ENCODE results near the gene SLC37A4.

SLC37A4 gene

GRCh38 chr11:119025541-119025940 is 5.1 kb downstream of the SLC37A4 start:
- TF ChIP-seq ZFX (IDR thresholded peaks at IDR 0.05; ENCODE audit: borderline replicate concordance): no peak
- TF ChIP-seq CTCF (IDR thresholded peaks at IDR 0.05): no peak
- no peak overlapping the region for H3K27ac ChIP-seq

- H3K27ac ChIP-seq: no peak overlapping the region
- no peak for TF ChIP-seq ZFX (IDR thresholded peaks at IDR 0.05; ENCODE audit: borderline replicate concordance)
- no peak for TF ChIP-seq CTCF (IDR thresholded peaks at IDR 0.05)
Observed at GRCh38 chr11:119025099-119025473, 5.6 kb downstream of the SLC37A4 start.

GRCh38 chr11:119024430-119025098 is 6.1 kb downstream of the SLC37A4 start:
- H3K27ac ChIP-seq: no peak overlapping the region
- TF ChIP-seq CTCF (IDR thresholded peaks at IDR 0.05): no peak
- TF ChIP-seq ZFX (IDR thresholded peaks at IDR 0.05; ENCODE audit: borderline replicate concordance): no peak

GRCh38 chr11:119023741-119024140 is 6.9 kb downstream of the SLC37A4 start:
- H3K27ac ChIP-seq: no peak overlapping the region
- TF ChIP-seq ZFX (IDR thresholded peaks at IDR 0.05; ENCODE audit: borderline replicate concordance): no peak
- TF ChIP-seq CTCF (IDR thresholded peaks at IDR 0.05): no peak

GRCh38 chr11:119021631-119022030 is 9.0 kb downstream of the SLC37A4 start:
- TF ChIP-seq CTCF (IDR thresholded peaks at IDR 0.05) (no peak), ZFX (IDR thresholded peaks at IDR 0.05; ENCODE audit: borderline replicate concordance) (no peak)
- peak overlapping the region; percentile 64 for H3K27ac ChIP-seq

- TF ChIP-seq CTCF (IDR thresholded peaks at IDR 0.05): no peak
- no peak for TF ChIP-seq ZFX (IDR thresholded peaks at IDR 0.05; ENCODE audit: borderline replicate concordance)
Observed at GRCh38 chr11:119019996-119020395, 10.7 kb downstream of the SLC37A4 start.

GRCh38 chr11:119018074-119018938 is 12.4 kb downstream of the SLC37A4 start, which contains the start of the genes RPS25 and TRAPPC4:
RPS25 (minus strand) TSS chr11:119018343; CDS start chr11:119018284, 59 bp downstream.
TRAPPC4 (plus strand) TSS chr11:119018766; CDS start chr11:119018796, 30 bp downstream.
- TF ChIP-seq CTCF (IDR thresholded peaks at IDR 0.05): no peak
- TF ChIP-seq ZFX (IDR thresholded peaks at IDR 0.05; ENCODE audit: borderline replicate concordance): no peak
- peak within 1 kb of the TSS; percentile 96 for H3K27ac ChIP-seq

More at GRCh38 chr11:119019996-119020395, 10.7 kb downstream of the SLC37A4 start:
- H3K27ac ChIP-seq: no peak overlapping the region

- peak overlapping the region; percentile 96 for H3K27ac ChIP-seq
Observed at GRCh38 chr11:119017377-119017776, 13.3 kb downstream of the SLC37A4 start.

All from 22Rv1 (cell line).